ENCODE results near the gene MYBPH.

Gene MYBPH

DNA sequence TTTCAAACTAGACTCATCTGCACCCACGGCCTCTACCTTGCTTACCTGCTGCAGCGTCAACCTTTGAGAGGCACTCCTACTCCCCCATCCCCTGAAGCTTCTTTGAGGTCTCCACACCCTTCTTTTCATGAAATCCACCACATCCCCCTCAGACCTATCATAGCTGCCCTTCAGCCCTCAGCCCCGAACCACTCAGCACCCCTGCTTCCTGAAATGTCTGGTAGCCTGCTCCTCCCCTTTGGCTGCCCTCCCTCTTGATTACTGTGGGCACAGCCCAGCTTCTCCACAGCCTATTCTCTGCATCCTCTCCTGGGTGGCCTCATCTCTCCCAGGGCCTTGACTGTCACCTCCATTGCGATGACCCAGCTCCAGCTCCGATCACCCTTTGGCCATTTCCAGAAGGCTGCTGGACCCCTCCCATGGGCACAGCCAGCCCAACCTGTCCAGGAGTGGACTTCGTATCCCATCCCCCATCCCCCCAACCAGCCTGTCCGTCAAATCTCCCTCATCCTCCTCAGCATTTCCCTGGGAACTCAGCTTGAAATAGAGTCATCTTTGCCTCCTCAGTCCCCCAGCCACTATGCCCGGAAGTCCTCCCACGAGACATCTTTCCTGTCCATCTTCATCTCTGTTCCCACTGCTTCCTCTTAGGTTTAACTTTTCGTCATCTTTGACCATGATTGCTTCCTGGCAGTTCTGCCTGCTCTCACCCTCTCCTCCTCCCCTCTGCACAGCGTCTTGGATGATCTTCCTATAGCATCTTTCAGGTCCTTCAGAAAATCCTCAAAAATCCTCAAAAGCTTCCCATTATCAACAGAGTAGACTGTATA is 54.2 kb downstream of the MYBPH start:
- H3K4me3 ChIP-seq (ENCODE audit: low read length): no peak overlapping the region
- no peak overlapping the region for H2AFZ ChIP-seq (ENCODE audit: low read depth, low read length)
- no peaks in the 10 kb centered on the region for H3K4me1 ChIP-seq (ENCODE audit: low read length)
- H3K27me3 ChIP-seq (ENCODE audit: low read depth, low read length): peaks cover 78% of the 10 kb centered on the region
- no peak for TF ChIP-seq EZH2phosphoT487 (IDR thresholded peaks at IDR 0.05; ENCODE audit: low read depth)
- TF ChIP-seq, protein P1, sequence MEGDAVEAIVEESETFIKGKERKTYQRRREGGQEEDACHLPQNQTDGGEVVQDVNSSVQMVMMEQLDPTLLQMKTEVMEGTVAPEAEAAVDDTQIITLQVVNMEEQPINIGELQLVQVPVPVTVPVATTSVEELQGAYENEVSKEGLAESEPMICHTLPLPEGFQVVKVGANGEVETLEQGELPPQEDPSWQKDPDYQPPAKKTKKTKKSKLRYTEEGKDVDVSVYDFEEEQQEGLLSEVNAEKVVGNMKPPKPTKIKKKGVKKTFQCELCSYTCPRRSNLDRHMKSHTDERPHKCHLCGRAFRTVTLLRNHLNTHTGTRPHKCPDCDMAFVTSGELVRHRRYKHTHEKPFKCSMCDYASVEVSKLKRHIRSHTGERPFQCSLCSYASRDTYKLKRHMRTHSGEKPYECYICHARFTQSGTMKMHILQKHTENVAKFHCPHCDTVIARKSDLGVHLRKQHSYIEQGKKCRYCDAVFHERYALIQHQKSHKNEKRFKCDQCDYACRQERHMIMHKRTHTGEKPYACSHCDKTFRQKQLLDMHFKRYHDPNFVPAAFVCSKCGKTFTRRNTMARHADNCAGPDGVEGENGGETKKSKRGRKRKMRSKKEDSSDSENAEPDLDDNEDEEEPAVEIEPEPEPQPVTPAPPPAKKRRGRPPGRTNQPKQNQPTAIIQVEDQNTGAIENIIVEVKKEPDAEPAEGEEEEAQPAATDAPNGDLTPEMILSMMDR (IDR thresholded peaks at IDR 0.05; ENCODE audit: low read depth, low read length): no peak
- H4K20me1 ChIP-seq (ENCODE audit: insufficient read depth, low read length): no peaks in the 10 kb centered on the region
- no peaks in the 10 kb centered on the region for H3K79me2 ChIP-seq (ENCODE audit: low read length)
- H3K36me3 ChIP-seq (replicated peaks; ENCODE audit: low read depth, low read length): no peaks in the 10 kb centered on the region
- H3K27ac ChIP-seq (ENCODE audit: low read length): no peak overlapping the region
- H3K4me2 ChIP-seq (ENCODE audit: low read length): no peak overlapping the region
- H3K9ac ChIP-seq (ENCODE audit: low read length): no peak overlapping the region
- no peaks in the 10 kb centered on the region for H3K9me3 ChIP-seq (ENCODE audit: insufficient read depth, low read length)

GRCh38 chr1:203120325-203121153 is 55.1 kb downstream of the MYBPH start:
- Histone ChIP-seq H3K4me2 (ENCODE audit: low read length) (no peak overlapping the region), H3K27me3 (ENCODE audit: low read depth, low read length) (peaks cover 81% of the 10 kb centered on the region), H3K4me3 (ENCODE audit: low read length) (no peak overlapping the region), H3K79me2 (ENCODE audit: low read length) (no peaks in the 10 kb centered on the region), H4K20me1 (ENCODE audit: insufficient read depth, low read length) (no peaks in the 10 kb centered on the region), H3K36me3 (replicated peaks; ENCODE audit: low read depth, low read length) (no peaks in the 10 kb centered on the region), H3K27ac (ENCODE audit: low read length) (no peak overlapping the region), H2AFZ (ENCODE audit: low read depth, low read length) (no peak overlapping the region), H3K9ac (ENCODE audit: low read length) (no peak overlapping the region), H3K9me3 (ENCODE audit: insufficient read depth, low read length) (no peaks in the 10 kb centered on the region), H3K4me1 (ENCODE audit: low read length) (no peaks in the 10 kb centered on the region)
- no peak for TF ChIP-seq EZH2phosphoT487 (IDR thresholded peaks at IDR 0.05; ENCODE audit: low read depth)
- TF ChIP-seq, protein P1 (IDR thresholded peaks at IDR 0.05; ENCODE audit: low read depth, low read length): no peak
